HG03196 (cell line): ENCODE data around the gene ARHGEF4.

Experiments used
- ATAC-seq: cut with Tn5 transposase; IDR thresholded peaks from one replicate; pipeline ENCODE4 v1.9.1; 2021; ENCODE audit not compliant: unreplicated experiment

Gene ARHGEF4

DNA sequence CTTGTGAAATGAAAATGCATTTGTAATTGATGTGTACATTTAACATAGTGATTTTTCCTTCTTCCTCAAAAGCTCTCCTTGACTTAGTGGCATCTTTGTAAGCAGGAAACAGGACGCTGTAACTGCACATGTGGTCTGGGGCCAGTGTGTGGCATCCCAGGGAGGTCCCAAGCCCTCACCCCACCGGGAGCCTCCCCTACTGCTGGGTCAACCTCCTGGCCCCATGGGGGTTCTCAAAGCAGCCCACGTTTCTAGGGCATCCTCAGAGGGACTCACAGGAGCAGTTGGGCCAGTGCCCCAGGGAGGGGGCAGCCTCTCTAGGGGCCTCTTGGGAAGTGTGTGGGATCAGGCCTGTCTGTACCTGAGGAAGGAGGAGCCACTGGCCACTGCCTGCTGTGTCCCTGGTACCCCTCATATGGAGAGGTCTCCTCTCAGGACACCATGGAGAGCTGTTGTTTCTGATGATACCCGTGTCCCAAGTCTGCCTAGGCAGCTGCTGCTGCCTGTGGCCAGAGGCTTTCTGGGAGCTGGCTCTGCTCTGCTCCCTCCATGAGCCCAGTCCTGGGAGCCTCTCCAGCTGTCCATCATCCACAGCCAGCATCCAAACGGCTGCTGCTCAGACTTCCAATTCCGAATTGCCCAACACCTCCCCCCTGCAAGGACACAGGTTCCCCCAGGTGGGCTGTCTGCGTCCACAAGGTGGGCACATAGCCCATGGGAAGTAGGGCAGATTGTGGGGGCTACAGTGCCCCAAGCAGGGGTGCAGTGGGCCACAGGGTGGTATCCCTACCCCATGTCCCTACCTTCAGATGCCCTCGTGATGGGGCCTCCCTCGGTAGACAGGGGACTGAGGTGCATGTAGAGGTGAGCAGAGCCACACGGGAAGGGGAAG is 13.4 kb downstream of the ARHGEF4 start:
- no peak for ATAC-seq

DNA sequence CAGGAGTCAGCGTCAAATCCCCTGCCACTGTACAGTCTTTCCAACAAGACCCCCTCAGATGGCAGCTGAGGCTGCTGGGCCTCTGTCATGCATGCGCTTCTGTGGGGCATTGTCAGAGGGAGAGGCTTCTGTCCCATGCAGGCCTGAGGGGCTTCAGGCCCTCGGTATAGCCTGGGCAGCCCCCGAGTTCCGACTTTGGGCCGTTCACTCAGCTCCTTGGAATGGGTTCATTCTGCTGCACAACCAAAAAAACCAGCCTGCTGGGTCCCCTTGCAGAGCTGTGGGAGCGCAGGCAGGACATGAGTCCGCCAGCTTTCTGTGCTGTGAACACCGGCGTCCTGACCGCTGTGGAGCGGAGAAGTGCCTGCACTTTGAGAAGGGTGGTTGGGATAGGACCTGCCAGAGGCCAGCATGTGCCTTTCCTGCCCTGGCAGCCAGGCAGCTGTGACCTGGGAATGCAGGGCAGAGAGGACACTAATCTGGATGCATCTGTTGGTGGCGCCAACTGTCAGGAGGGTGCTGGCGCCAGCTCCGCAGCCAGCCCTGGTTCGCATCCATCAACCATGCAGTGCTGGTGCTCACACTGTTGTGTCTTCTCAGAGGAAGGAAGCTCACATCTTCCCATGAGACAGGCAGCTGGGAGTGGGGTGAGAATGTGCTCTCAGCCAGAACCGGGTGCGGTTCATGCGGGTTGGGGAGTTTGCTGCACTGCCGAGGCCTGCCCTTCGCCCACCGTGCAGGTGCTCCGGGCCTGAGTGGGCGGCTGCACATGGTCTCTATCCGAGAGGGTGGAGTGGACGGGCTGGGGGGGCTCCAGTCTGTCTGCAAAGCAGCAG is 14.3 kb downstream of the ARHGEF4 start:
- ATAC-seq, result no peak

DNA sequence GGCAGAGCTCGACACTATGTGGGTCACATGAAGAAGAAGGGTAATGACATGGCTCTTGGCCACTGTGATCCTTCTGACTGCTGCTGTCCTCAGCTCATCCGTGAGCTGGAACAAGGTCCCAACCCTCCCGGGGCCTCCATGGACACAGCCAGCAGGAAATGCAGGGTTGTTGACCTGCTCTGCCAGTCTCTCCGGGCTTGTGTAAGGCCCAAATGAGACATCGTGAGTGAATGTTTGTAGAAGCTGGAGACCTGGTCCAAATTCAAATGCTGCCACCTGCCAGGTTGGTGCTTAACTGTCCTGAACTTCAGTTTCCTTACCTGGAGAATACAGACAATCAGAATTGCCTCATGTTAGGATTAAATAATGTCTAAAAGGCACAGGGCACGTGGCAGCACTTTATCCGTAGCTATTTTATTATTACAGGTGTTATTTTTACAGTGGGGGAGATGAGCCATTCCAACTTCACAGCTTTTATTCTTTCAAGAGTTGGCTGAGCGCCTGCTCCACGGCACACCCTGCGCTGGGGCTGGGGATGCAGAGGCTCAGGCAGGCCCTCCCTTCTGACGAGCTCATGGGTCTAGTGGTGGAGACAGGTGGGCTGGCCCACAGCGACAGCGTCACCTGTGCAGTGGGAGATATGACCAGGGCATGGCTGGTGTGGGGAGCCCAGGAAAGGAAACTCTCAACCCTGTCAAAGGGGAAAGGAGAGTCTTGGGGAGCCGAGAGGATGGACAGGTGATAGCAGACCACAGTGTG is 15.1 kb downstream of the ARHGEF4 start:
- ATAC-seq, result no peak

DNA sequence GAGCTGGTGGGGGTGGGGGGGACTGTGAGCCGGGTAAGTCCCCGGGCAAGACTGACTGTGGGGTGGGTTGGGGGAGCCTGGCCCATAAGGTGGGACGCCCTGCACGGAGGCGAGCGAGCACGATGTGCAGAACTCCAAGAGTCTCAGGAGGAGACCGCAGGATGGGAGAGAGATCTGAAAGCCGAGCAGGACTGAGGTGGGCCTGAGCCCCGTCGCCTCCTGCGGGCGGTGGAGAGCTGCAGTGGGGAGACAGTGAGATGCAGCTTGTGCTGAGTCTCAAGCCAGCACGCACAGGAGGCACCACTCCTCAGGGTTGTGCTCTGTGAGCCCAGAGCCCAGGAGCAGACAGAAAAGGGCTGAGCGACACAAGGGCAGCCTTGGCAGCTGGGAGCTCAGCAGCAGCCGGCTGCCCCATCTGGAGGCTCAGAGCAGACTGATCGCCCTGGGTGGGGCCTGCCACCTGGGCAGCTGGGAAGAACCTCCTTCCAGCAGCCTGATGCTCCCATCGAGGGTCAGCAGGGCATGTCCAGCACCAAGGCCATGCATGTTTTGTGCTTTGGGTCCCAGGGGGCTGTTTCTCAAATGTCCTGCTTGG is 15.9 kb downstream of the ARHGEF4 start:
- no peak for ATAC-seq

DNA sequence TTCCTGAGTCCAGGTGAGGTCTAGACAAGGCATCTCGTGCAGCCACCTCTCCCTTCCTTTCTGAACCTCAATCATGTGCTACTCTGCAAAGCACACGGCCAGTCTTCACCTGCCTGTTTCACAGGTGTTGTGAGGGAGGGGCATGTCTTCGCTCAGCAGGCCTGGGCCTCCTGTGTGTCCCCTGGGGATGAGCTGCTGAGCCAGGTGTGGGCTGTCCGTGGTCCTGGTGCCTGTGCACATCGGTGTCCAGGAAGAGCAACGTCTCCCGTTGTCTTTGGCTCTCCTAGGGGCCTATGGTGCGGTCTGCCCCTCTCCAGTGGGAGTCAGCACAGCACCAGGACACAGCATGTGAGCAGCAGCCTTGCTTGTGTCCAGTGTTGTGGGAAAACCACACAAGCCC is 16.7 kb downstream of the ARHGEF4 start:
- ATAC-seq, result no peak

DNA sequence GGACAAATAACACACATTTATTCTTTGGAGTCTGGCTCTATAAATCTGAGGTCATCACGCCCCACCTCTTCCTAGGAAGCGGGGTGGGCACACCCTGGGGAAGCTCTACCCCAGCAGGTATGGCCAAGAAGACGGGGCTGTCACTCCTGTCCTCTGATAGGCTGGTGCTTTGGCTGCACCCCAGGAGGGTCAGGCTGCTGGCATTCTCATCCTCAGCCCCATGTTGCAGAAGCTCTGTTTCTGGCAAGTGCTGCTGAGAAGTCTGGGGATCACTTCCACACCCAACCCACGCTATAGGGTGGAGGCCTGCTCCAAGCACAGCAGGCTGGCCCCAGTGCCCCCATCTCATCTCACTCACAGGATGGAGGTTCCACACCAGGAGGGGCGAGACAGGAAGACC is 17.6 kb downstream of the ARHGEF4 start:
- ATAC-seq, result no peak

DNA sequence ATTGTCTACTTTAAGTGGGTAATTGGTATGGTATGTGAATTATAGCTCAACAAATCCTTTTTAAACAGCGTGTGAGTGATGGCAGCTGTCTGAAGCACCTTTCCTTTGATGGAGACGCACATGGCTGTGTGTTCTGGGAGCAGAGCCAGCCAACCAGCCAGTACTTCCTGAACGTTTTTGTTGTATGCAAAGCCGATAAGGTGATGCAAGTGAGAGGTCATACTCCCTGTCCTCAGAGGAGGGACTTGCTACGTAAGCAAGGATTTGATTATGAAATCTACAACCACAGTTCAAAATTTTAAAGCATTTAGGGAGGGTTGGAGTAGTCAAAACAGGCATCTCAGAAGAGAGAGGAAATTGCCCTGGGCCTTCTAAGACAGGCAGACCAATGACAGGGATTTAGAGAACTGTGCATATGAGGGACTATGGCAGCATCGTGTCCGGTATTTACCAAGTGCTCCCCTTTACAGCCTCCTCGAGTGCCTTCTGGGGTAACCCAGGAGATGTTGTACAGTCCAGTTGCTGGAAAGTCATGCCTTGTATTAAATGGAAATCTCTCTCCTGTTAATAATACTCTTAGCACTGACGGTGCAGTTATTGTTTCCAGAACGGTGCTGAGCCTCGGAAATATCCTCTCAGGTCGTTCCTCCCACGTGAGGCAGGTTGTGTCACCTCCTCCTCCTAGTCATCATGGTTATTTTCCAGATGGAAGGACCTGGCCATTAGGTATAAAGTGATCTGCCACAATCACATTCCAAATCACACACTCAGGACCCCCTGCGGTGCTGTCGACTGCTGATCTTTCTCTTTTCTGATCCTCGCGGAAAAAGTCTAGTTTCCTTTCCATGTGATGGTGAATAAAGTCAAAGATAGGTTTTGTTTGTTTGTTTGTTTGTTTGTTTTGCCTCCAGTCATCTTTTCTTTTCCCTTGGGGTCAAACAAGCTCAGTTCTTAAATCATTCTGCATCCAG is 28.4 kb downstream of the ARHGEF4 start:
- no peak for ATAC-seq

DNA sequence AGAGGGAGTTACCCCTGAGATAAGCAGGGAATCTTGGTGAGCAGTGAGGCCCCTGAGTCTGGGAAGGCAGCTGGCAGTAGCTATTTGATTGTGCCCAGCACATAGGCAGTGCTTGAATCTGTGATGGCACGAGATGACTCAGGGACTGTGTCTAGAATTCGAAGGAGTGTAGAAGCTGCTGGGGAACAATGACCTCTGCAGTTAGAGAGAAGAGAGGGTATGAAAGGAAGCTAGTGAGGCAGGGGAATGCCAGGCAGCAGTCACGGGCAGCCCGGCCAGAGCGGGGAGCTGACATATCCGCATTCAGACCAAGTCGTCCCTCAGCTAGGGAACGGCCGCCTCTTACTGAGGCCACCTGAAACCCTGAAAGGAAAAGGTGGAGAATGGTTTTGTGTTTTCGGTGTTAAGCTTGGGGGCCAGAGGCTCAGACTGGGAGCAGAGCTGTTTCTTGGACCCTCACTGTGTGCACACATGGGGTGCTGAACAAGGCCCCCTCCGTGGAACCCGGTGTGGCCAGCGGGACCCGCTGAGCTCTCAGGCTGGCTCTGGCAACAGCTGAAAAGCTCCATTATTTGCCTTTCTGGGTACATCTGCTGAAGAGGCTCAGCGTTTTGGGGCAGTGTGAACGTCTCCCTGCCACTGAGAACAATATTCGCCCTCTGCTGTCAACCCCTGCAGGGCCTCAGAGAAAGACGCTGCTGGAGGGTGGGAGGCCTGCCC is 32.9 kb downstream of the ARHGEF4 start:
- no peak for ATAC-seq

DNA sequence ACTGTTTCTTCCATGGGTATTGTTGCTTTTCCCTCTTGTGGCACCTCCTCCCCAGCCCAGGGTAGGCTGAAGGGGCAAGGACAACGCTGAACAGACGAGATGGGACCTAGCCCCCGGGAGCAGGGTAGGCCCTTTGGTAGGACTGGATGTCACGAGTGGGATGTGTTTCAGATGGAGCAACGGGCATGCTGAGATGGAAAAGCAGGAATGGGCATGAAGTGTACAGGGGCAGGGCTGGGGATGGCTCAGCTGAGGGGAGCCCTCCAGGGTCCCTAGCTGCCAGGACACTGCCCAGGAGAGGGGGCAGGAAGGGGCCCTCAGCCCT is 33.4 kb downstream of the ARHGEF4 start:
- ATAC-seq, result no peak

DNA sequence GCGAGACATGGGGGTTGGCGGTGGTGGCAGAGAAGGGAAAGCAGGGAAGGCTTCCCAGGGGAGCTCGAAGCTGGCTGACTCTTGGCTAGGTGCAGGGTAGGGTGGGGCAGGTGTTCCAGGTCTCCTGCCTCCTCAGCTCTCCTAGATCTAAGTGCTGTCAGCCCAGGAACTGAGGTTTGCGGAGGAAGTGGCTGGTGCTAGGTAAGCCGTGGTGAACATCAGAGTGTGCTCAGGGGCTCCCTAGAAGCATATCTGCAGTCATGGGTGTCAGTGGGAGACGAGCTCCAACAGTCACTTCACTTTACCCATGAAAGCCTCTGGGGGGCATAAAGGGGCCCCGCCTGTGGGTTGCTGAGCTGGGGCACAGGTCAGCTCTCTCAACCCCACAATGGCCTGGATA is 34.1 kb downstream of the ARHGEF4 start:
- no peak for ATAC-seq

DNA sequence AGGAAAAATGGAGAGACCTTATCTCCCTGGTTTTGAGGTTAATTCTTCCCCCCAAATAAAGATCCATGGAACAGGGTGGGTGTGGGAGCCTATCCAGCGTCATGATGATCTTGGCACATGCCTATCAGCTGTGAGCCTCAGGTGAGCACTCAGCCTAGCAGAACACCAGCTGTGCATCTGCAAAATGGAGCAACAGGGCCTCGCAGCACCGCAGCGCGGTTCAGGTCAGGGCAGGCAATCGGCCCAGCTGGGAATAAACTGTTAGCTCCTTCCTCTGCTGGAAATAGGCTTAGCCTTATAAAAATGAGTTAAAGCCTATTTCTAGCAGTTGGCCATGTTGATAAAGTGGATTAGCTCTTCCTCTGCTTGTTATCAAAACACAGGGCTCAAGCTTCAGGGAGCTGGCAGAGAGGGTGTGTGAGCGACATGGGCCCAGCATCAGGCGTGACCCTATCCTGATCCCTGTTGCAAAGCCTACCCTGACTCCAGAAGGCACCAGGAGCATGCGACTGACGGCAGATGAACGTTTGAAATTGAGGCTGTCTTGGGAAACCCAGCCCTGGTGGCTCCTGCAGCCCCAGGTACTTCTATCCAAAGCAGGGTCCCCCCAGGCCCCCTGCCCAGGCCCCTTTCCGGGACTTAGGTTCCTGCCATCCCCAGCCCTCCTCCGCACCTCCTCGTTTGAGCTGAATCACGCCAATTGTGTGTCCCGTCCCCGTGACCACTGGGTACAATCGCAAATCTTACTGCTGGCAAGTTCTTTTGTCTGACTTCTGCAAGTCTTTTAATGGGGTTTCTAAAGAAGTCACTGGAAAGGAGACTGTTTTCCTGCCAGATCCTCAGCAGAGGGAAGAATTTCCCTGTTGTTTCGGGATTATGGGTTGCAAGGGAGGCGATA is 35.4 kb downstream of the ARHGEF4 start:
- no peak for ATAC-seq

DNA sequence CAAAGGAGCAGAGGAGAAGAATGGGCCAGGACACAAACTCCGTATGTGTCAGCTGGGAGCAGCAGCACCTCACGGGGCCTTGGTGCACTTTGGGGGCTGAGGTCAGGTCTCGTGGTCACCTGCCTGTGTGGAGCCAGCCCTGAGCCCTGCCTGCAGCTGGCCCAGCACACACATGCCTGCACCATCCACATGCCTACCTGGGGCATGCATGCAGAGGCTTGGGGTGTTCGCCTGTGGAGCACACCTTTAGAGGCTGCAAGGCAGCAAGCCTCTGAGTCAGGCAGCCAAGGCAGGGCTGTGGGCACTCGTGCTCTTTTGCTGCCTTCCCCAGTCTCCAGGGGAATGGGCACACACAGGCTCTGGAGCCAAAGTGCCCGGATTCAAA is 36.0 kb downstream of the ARHGEF4 start:
- ATAC-seq, result no peak

DNA sequence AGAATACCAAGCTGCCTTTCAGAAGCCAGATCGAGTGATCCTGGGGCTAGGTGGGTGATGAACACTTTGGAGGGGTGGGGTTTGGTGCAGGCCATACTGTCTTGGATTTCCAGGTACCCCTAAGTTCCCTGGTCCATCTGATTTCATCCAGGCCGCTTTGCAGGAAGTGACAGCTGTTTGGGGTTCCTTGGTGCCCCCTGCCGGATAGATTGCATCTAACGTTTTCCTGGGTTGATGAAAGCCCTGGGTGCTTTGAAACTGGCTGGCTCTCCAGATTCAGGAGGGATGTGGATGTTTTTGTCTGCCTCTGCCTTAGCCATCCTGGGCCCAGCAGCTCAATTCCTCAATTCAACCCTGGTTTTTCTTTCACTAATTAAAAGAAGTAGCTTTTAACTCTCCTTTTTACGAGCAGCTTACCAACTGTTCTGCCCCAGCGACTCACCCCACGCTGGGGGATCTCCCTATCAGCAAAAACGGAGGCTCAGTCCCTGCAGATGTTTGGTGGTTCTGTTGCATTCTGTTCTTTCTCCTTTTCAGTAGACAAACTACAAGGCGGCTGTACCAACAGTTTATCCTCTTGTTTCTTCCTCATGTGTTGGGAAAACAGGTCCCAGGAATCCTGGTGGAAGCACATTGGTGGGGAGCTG is 37.1 kb downstream of the ARHGEF4 start:
- ATAC-seq, result peak; percentile 70

DNA sequence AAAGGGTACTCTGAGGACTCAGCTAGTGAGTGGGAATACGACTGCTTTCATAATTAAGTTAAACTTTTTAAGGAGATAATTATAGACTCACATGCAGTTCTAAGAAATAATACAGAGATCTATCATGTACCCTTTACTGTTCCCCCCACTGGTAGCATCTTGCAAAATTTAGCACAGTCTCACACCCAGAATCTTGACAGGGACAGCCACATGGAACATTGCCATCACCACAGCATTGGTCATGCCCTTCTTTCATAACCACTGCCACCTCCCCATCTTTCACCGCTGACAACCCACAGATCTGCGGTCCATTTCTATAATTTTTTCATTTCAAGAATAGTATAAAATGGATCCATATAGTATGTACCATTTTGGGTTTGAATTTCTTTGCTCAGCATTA is 37.8 kb downstream of the ARHGEF4 start:
- no peak for ATAC-seq

DNA sequence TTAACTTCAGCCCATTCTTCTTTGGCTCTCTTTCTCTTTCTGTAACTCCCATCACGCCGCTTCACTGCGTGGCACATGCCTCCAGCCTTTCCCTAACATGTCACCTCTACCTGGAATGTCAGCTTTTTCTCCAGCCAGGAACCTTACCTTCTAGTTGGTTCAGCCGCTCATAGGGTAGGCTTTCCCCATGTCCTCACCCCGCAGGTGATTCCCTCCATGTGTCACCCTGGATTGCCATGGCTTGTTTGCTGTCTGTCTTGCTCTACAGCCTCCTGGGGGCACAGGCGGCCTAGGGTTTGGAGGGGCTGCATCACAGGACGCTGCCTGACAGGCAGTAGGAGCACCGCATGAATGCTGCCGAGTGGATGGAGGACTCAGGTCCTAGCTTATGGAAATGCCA is 39.2 kb downstream of the ARHGEF4 start:
- ATAC-seq, result no peak

DNA sequence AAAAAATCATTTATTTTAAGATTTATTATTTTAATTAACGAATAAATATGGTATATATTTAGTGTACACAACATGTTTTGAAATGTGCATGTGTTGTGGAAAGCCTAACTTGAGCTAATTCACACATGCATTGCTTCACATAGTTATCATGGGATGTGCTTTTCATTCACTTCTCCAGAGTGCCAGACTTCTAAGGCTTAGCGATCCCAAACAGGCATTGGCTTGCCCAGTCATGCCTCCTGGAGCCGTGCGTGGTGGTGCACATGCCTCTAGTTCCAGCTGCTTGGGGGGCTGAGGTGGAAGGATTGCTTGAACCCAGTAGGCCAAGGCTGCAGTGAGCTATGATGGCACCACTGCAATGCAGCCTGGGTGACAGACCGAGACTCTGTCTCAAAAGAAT is 40.5 kb downstream of the ARHGEF4 start:
- ATAC-seq, result no peak

DNA sequence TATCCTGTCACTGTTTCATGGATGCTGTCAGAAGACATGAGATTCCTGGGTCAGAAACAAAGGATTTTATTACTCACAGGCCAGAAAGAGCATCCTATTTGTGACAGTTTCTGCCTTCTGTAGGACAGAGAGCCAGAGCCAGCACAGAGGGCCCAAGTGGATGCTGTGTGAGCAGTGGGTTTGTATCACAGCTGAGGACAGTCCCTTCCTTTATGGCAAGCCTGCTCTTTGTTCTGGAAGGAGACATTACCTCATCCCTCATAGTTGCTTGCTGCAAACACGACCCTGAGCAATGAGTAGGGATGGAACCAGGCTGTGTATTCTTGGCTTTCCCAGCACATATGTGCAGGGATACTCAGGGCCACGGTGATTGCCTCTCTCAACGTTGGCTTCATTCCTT is 41.6 kb downstream of the ARHGEF4 start:
- ATAC-seq, result no peak

DNA sequence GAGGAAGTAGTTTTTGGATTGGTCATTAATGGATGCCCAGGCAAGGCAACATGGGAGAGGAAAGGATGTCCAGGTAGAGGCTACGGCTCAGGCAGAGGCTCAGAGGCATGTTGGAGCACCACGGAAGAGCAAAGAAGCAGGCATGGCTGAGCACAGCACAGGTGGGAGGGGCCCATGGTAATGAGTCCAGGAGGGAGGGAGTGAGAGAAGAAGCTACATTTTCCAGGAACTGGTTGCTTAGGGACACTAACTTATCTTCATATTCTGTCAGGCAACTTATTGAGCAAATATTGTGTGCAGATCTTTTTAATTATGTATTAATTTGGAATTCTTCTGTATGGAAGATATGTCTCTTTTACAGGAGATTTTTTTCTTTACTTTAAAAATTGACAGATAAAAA is 42.2 kb downstream of the ARHGEF4 start:
- no peak for ATAC-seq
